ENCODE data around the gene IP6K2. TPM values are rescaled to one million over a fixed set of nuclear protein-coding genes. Genes with fewer than 3 reads are reported as not detected.
A peak's percentile ranks its signal among the peaks of the same experiment; 100 is the strongest.

The IP6K2 gene
- total and polyA plus RNA-seq, 2 experiments from 2014 or later: 57.4 to 59.6 TPM

DNA sequence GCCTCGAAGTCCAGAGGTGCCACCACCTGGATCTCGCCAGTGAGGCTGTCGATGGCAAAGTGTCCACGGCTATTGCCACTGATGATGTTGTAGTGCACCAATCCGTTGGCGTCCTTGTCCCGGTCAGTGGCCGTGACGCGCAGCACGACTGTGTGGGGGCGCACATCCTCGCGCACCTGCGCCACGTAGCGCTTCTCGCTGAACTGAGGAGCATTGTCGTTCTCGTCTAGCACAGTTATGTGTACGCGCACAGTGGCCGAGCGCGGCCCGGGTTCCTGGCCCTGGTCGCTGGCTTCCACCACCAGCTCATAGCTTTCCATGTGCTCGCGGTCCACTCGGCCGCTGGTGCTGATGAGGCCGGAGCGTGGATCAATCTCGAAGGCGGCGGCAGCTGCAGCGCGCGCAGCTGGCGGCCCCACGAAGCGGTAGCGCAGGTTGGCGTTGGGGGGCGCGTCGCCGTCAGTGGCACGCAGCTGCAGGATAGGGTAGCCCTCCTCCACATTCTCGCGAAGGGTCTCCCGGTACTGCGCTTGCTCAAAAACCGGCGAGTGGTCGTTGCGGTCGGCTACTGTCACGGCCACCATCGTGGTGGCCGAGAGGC lies 56.1 kb downstream of the IP6K2 start:
- no peaks in the 10 kb centered on the region for H3K79me2 ChIP-seq (ENCODE audit: insufficient read depth)
- H3K27ac ChIP-seq: no peak overlapping the region
- H3K4me2 ChIP-seq (ENCODE audit: unreplicated experiment): no peak overlapping the region
- WGBS, 2 experiments (ENCODE audit: low coverage in 1 of 2, low lambda C conversion rate in 2 of 2, missing lambda C conversion rate in 2 of 2): 82 to 85% methylated on average over 59 to 60 of the region's 61 CpGs
- peaks cover 10% of the 10 kb centered on the region; the same call in 1 of the 2 replicates for H3F3A ChIP-seq (ENCODE audit: insufficient read depth)
- no peaks in the 10 kb centered on the region for H3K27me3 ChIP-seq (replicated peaks; ENCODE audit: insufficient read depth)
- no peak for TF ChIP-seq EZH2 (IDR thresholded peaks at IDR 0.05; ENCODE audit: insufficient read depth, poor library complexity, severe bottlenecking)
- no peak for TF ChIP-seq EZH2phosphoT487 (IDR thresholded peaks at IDR 0.05; ENCODE audit: insufficient read depth, low read depth)
- no peak overlapping the region for H3K9ac ChIP-seq
- DNase-seq: no peak
- H2AFZ ChIP-seq: no peak overlapping the region
- H3K4me1 ChIP-seq (ENCODE audit: insufficient read depth): no peaks in the 10 kb centered on the region
- in situ Hi-C loops (cut with MboI): no loop called here
- no peaks in the 10 kb centered on the region for H4K20me1 ChIP-seq (ENCODE audit: insufficient read depth)
- H3K9me3 ChIP-seq (ENCODE audit: low read depth): no peaks in the 10 kb centered on the region
- no peaks in the 10 kb centered on the region for H3K9me2 ChIP-seq (ENCODE audit: insufficient read depth)
- no peaks in the 10 kb centered on the region for H3K36me3 ChIP-seq (ENCODE audit: low read depth)
- no peak overlapping the region for H3K4me3 ChIP-seq

DNA sequence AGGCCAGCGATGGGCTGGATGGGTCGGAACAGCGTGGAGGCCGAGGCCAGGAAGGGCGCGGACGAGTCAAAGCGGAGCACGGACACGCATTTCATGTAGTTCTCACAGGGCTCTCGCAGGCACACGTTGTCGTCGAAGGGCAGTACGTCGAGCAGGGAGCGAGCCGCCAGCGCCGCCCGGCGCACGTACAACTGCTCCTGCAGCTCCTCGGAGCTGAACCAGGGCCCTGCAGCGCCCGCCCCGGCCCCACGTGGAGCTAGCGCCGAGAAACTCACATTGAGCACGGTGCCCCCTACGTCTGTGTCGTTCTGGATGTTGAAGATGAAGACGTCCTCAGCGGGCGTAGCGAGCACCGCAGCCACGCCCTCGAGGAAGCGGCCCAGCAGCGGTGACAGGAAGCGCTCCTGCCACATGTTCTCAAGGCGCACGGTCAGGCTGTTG lies 60.2 kb downstream of the IP6K2 start:
- H3K27ac ChIP-seq: no peak overlapping the region
- no peaks in the 10 kb centered on the region for H3K36me3 ChIP-seq (ENCODE audit: low read depth)
- in situ Hi-C loops (cut with MboI): no loop called here
- TF ChIP-seq EZH2phosphoT487 (IDR thresholded peaks at IDR 0.05; ENCODE audit: insufficient read depth, low read depth) (no peak), EZH2 (IDR thresholded peaks at IDR 0.05; ENCODE audit: insufficient read depth, poor library complexity, severe bottlenecking) (no peak)
- H3F3A ChIP-seq (ENCODE audit: insufficient read depth): no peaks in the 10 kb centered on the region
- no peaks in the 10 kb centered on the region for H3K9me2 ChIP-seq (ENCODE audit: insufficient read depth)
- no peaks in the 10 kb centered on the region for H3K9me3 ChIP-seq (ENCODE audit: low read depth)
- H3K4me2 ChIP-seq (ENCODE audit: unreplicated experiment): peak overlapping the region; percentile 16
- no peak overlapping the region for H3K9ac ChIP-seq
- WGBS, 2 experiments (ENCODE audit: low coverage in 1 of 2, low lambda C conversion rate in 2 of 2, missing lambda C conversion rate in 2 of 2): 80 to 85% methylated on average over 35 to 44 of the region's 45 CpGs
- no peaks in the 10 kb centered on the region for H4K20me1 ChIP-seq (ENCODE audit: insufficient read depth)
- DNase-seq: no peak
- H3K27me3 ChIP-seq (replicated peaks; ENCODE audit: insufficient read depth): no peaks in the 10 kb centered on the region
- 0 out of 2 replicates have a peak overlapping the region, but pooled peaks have one; percentile 58 for H3K4me3 ChIP-seq
- no peaks in the 10 kb centered on the region for H3K79me2 ChIP-seq (ENCODE audit: insufficient read depth)
- no peaks in the 10 kb centered on the region for H3K4me1 ChIP-seq (ENCODE audit: insufficient read depth)
- peak overlapping the region; percentile 34; the same call in 1 of the 2 replicates for H2AFZ ChIP-seq

GRCh38 chr3:48656061-48656840 lies 60.8 kb downstream of the IP6K2 start:
- Histone ChIP-seq H3K9me3 (ENCODE audit: low read depth) (no peaks in the 10 kb centered on the region), H3K9ac (no peak overlapping the region), H3K36me3 (ENCODE audit: low read depth) (no peaks in the 10 kb centered on the region), H3F3A (ENCODE audit: insufficient read depth) (no peaks in the 10 kb centered on the region), H3K4me2 (ENCODE audit: unreplicated experiment) (peak overlapping the region; percentile 16), H3K79me2 (ENCODE audit: insufficient read depth) (no peaks in the 10 kb centered on the region), H3K9me2 (ENCODE audit: insufficient read depth) (no peaks in the 10 kb centered on the region), H4K20me1 (ENCODE audit: insufficient read depth) (no peaks in the 10 kb centered on the region), H3K4me1 (ENCODE audit: insufficient read depth) (no peaks in the 10 kb centered on the region), H3K27me3 (replicated peaks; ENCODE audit: insufficient read depth) (no peaks in the 10 kb centered on the region), H3K27ac (no peak overlapping the region), H3K4me3 (peak overlapping the region; percentile 58), H2AFZ (peak overlapping the region; percentile 34; the same call in 1 of the 2 replicates)
- in situ Hi-C loops (cut with MboI): no loop called here
- WGBS, 2 experiments (ENCODE audit: low coverage in 1 of 2, low lambda C conversion rate in 2 of 2, missing lambda C conversion rate in 2 of 2): 16 to 18% methylated on average over 46 to 57 of the region's 94 CpGs
- no peak for TF ChIP-seq EZH2 (IDR thresholded peaks at IDR 0.05; ENCODE audit: insufficient read depth, poor library complexity, severe bottlenecking)
- no peak for TF ChIP-seq EZH2phosphoT487 (IDR thresholded peaks at IDR 0.05; ENCODE audit: insufficient read depth, low read depth)
- peak; percentile 89 for DNase-seq

GRCh38 chr3:48655606-48656005 lies 61.4 kb downstream of the IP6K2 start:
- peak; percentile 18 for DNase-seq
- no peaks in the 10 kb centered on the region for H3K9me2 ChIP-seq (ENCODE audit: insufficient read depth)
- H3K9me3 ChIP-seq (ENCODE audit: low read depth): no peaks in the 10 kb centered on the region
- no peaks in the 10 kb centered on the region for H3K4me1 ChIP-seq (ENCODE audit: insufficient read depth)
- 0 out of 2 replicates have a peak overlapping the region, but pooled peaks have one; percentile 34 for H2AFZ ChIP-seq
- H3K4me3 ChIP-seq: peak overlapping the region; percentile 58
- WGBS, 2 experiments (ENCODE audit: low coverage in 1 of 2, low lambda C conversion rate in 2 of 2, missing lambda C conversion rate in 2 of 2): 17 to 18% methylated on average over 17 to 30 of the region's 30 CpGs
- in situ Hi-C loops (cut with MboI): no loop called here
- no peak overlapping the region for H3K9ac ChIP-seq
- no peaks in the 10 kb centered on the region for H3F3A ChIP-seq (ENCODE audit: insufficient read depth)
- no peaks in the 10 kb centered on the region for H4K20me1 ChIP-seq (ENCODE audit: insufficient read depth)
- no peaks in the 10 kb centered on the region for H3K79me2 ChIP-seq (ENCODE audit: insufficient read depth)
- no peaks in the 10 kb centered on the region for H3K36me3 ChIP-seq (ENCODE audit: low read depth)
- no peak overlapping the region for H3K27ac ChIP-seq
- TF ChIP-seq EZH2phosphoT487 (IDR thresholded peaks at IDR 0.05; ENCODE audit: insufficient read depth, low read depth) (no peak), EZH2 (IDR thresholded peaks at IDR 0.05; ENCODE audit: insufficient read depth, poor library complexity, severe bottlenecking) (no peak)
- no peaks in the 10 kb centered on the region for H3K27me3 ChIP-seq (replicated peaks; ENCODE audit: insufficient read depth)
- peak overlapping the region; percentile 16 for H3K4me2 ChIP-seq (ENCODE audit: unreplicated experiment)
